Superior temporal gyrus (tissue), 1 donor: ENCODE results near the gene TMEM247.

Experiments used
- DNase-seq: peaks from one replicate; pipeline ENCODE4 v3.0.0-alpha.2; 2016; ENCODE audit errors: extremely low spot score

The TMEM247 gene

DNA sequence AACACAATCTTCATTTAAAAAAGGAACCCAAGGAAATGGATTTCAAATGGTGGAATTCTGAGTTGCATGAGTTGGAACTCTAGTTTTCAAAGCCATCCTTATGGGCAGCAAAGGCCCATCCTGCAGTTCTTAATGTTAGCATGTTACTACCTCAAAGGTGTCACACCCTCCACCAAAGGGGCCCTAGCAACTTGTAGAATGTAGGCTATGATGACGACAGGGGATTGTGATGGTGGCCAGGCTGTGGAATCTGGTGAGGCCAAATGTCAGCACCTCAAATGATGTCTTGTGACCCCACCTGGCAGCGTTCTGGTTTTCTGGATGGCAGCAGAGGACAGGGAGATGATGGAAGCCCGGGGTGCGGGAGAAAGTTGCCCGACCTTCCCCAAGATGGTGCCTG lies at the start of gene TMEM247:
Gene TMEM247 (plus strand): TSS at position 301 of the 400 bp plus-strand sequence.
- no peak for DNase-seq

DNA sequence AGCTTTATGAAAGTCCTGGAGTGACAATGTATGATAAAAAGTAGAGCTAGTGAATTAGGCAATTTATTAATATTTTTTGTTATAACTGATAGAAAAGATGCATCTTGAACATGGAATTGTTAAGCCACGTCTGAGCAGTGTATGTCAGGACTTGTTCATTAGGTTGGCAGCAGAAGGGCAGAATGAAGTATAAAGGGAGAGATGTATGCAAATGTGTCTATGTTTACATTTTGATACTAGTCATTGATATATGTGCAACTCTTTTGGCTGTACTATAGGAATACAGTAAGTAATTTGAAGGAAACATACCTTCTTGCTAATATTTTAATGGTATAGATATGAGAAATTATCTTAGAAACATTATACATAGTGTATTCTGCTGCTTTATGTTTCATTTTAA lies 49.0 kb upstream of the TMEM247 start:
- no peak for DNase-seq

DNA sequence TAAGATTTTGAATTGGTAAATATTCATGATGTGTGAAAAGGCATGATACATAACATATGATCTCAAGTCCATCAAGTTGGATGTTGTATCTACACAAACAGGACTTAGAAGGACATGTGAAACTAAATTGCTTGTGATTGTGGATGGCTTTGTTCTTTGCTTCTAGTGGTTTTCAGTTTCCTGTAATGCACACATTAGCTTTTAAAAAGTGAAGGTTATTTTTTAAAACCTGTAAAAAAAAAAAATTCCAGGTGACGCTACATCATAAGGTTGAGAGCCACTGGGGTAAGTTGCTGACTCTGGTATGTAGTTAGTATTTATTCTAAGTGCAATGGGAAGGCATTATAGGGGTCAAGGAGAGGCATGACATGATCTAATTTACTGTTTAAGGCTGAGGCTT lies 48.4 kb upstream of the TMEM247 start:
- no peak for DNase-seq

DNA sequence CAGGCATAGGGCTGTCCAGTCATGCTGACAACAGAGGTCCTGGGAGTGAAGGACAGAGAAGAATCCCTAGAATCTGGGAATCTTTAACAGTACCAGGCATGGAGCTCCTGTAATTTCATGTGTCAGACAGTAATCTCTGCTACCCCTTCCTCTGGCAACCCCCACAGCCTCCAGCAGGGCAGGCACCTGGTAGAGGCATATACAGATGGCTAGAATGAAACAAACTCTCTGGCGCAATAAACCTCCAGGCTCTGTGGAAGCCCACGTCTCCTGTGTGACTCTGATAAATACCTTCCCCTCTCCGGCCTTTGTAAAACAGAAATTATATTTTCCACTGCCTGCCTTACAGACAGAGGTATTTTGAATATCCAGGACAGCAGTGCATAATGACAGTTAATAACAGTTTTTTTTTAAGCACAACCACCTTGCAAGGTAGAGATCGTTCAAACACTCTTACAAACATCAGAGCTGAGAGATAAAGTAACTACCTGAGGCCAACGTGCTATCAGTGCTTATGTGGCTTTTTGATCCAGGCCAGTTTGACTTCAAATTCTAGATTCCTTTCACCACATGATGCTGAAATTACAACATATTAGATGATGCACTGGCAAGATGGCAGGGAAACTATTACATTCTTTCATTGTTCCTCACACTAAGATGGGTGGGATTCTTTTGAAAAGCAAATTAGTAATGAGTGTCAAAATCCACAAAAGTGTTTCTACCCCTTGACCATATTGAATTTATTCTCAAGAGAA lies 47.7 kb upstream of the TMEM247 start:
- DNase-seq = no peak

DNA sequence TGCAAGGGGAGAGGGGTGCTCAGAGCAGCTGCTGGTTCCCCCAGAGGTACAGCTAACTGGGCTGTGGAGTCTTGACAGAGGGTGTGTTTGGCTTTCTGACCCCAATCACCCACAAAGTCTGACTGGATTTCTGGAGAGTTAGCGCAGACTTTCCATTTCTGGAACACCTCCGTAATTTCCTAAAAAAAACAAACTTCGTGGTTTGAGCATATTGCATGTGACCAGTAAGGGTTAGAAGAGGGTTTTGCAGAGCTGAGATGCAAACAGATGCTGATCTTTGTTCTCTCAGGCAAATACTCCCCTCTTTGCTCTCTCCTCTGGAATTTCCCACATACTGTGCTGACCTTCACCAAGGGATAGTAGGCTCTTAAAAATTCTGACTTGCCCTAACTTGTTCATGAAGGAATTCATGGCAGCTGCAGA lies 44.5 kb upstream of the TMEM247 start:
- DNase-seq = no peak

DNA sequence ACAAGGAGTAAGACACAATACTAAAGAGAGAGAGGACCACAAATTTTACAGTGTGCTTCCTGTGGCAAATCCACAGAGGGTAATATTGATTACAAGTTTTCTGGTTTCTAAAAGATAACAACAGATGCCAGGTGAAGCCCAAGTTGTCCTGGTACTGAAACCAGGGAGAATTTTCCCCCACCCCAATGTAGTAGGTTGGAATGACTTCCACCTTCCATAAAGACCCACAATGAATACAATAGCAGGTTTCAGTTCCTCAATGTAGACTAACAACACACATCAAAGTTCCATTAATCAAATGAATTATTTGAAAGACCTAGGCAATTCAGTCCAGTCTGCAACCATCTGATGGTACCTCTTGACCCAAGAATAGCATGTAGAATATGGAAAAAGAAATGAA lies 44.0 kb upstream of the TMEM247 start:
- DNase-seq = no peak

DNA sequence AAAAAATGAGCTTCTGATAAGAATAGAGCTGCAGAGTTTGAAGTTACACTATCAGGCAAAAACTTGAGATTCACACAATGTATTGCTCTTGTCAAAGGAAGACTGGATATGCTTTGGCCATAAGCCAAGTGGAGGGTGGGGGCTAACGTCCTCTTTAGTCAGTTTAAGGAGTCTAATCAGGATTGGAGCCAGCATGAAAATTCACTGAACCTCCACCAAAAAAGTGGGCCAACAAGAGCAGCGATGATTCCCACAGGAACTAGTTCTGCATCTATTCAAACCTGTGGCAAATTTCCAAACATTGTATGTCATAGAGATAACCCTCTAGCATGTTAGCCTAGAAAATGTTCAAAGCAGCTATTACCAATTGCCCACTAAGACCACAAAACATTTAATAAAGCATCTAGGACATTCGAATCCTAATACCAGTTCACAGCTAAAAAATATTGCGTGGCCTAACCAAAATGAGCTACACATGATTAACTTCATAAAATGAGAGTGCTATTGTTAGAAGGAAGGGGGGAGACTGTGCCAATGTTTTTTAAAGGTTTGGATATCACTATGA lies 43.5 kb upstream of the TMEM247 start:
- no peak for DNase-seq

DNA sequence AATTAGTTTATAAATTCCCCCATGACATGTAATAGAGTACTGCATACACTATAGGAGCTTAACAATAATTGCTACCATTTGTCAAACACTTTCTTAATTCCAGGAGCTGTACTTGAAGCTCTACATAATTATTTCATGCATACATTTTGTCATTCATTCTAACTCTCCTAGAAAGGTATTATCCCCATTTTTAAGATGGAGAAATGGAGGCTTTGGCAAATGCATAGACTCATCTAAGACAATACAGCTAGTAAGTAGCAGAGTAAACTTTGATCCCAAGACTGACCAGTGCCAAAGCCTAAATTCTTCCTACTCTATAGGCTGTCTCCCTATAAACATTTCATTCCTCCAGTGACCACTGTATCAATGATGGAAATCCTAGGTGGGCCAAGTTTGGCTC lies 42.6 kb upstream of the TMEM247 start:
- no peak for DNase-seq

DNA sequence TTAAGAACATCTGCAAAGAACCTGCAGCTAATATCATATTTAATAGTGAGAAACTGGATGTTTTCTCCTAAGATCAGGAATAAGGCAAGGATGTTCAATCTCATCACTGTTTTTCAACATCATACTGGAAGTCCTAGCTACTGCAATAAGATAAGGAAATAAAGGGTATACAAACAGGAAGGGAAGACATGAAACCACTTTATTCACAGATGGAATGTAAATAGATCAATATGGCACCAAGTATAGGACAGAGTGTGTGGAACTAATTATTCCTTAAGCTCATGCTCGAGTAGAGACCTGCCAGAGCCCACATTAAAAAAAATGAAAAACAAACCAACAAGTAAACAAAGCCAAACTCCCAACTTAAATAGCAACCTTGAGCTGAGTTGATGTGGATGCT lies 41.3 kb upstream of the TMEM247 start:
- DNase-seq = no peak

DNA sequence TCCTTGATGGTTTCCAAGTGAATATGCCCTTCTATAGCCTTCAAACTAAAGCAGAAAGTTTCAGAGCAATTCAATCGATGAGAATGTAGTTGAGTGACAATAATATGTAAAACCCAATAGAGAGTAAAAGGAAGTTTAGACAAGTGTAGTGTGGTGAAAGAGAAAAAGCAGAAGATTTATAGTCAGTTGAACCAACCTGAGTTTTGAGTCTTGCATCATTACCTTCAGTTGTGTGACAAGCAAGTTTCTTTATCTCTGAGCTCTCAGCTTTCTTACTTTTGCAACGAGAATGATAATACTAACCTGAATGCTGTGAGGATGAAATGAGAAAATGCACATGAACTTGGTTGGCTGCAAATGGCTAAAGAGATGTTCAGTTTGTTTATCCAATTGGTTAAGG lies 40.6 kb upstream of the TMEM247 start:
- no peak for DNase-seq

DNA sequence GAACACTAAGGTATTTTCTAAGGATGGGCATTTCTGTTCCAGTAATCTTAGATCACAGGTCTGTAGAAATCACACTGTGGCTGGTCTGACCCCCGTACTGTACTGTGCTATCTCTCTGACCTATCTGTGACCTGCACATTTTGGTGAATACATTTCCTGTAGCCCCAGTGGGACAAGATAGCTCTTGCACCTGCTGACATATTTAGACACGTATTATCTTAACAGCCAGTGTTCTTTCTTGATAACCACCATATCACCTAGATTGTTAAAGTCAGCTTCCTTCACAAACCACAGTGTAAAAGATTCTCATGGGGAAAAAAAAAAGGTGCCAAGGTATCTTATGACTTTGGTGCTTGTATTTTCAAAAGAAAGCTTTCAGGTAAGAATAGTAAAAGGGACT lies 39.8 kb upstream of the TMEM247 start:
- DNase-seq = no peak

DNA sequence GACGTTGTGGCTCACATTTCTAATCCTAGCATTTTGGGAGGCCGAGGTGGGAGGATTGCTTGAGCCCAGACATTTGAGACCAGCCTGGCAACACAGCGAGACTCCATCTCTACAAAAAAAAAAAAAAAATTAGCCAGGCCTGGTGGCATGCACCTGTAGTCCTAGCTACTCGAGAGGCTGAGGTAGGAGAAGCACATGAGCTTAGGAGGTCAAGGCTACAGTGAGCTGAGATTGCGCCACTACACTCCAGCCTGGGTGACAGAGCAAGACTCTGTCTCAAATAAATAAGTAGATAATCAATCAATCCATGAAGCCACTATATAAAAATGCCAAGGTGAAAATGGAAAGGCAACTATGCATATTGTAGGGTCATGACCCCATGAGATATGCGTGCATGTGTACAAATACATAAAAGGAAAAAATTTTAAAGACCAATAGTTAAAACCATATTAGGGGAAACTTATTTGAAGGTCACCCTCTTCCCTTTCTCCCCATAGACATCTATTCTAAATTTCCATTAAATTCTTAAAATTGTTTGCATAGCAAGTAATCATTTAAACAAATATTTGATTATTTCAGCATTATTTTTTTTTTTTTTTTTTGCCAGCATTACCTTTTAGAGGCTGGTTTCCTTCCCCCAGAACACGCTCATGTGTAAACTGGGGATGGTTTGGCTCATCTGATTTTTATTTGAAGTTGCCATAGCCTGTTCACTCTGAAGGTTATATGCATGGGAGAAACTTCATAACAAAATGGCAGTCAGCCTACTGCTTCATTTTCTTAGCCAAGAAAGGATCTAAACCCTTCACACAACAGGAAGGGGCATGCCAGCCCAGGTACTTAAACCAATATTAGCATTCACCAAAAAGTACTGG lies 37.3 kb upstream of the TMEM247 start:
- DNase-seq = no peak

DNA sequence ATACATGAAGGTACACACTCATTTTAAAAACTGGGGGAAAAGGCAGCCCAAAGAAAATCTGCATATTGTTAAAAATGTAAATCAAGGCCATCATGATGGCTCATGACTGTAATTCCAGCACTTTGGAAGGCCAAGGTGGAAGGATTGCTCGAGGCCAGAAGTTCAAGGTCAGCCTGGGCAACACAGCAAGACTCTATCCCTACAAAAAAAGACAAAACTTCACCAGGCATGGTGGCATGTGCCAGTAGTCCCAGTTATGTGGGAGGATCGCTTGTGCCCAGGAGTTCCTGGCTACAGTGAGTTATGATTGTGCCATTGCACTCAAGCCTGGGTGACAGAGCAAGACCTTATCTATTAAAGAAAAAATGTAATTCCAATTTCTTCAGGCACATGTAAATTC lies 34.6 kb upstream of the TMEM247 start:
- no peak for DNase-seq

DNA sequence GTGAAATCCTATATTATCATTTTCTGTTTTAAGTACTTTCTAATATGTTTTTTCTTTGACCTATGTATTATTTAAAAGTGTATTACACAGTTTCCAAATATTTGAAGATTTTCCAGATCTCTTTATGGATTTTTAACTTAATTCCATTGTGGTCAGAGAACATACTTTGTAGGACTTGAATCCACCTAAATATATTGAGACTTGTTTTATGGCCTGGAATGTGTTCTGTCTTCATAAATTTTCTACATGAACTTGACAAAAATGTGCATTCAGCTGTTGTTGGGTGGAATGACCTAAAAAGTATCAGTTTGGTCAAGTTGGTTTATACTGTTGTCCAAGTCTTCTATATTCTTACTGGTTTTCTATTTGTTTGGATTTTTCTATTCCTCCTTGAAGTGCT lies 33.8 kb upstream of the TMEM247 start:
- no peak for DNase-seq

DNA sequence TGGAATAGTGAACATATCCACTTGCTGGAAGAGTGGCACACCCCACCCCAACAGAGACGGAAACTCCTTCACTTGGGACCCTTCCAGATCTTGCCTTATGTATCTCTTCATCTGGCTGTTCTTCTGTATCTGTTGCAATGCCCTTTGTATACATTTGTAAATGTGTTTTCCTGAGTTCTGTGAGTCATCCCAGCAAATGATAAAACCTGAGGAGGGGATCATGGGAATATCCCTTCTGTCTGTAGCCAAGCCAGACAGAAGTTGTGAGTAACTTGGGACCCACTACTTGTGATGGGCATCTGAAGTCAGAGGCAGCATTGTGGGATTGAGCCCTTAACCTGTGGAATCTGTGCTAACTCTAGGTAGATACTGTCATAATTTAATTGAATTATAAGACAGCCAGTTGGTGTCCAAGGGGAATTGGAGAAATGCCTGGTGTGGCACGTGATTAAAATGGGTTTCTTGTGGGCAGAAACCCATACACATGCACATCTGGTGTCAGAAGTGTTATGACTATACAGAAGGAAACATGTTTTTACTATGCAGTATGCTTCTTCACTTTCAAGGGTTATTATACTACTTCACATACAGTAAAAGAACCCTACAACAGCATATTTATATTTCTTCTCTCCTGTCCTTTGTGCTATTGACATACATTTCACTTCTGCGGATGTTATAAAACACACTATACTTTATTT lies 32.3 kb upstream of the TMEM247 start:
- no peak for DNase-seq

DNA sequence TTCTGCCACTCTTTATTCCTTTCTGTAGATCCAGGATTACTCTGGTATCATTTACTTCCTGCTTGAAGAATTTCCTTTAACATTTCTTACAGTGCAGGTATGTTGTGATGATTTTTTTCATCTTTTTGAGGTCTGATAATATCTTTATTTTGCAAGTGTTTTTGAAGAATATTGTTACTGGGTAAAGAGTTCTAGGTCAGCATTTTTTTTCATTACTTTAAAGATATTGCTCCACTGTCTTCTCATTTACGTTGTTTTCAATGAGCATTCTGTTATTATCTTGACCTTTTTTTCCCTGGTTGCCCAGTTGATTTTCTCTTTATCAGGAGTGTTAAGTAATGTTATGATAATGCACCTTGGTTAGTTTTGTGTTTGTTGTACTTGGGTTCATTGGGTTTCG lies 31.7 kb upstream of the TMEM247 start:
- DNase-seq = no peak

DNA sequence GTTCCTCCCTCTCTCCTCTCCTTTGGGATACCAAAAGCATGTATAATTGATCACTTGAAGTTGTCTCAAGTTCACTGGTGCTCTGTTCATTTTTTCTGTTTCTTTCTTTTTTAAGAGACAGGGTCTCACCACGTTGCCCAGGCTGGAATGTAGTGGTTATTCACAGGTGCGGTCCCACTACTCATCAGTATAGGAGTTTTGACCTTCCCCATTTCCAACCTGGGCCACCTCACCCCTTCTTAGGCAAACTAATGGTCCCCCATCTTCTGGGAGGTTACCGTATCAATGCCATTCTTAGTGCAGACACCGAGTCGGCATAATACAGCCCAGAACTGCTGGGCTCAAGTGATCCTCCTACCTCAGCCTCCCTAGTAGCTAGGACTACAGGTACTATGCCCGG lies 31.3 kb upstream of the TMEM247 start:
- DNase-seq = no peak

DNA sequence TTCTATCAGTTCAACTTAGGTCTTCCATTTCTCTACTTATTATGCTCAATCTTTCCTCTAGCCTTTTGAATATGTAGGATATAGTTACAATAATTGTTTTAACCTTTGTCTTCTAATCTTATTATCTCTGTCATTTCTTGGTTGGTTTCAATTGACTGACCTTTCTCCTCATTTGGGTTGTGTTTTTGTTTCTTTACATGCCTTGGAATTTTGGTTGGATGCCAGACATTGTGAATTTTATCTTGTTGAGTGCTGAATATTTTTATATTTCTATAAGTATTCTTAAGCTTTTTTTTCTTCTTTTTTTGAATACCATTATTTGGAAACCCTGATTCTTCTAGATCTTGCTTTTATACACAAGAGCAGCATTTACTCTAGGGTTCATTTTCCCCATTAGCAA lies 30.7 kb upstream of the TMEM247 start:
- DNase-seq = no peak

DNA sequence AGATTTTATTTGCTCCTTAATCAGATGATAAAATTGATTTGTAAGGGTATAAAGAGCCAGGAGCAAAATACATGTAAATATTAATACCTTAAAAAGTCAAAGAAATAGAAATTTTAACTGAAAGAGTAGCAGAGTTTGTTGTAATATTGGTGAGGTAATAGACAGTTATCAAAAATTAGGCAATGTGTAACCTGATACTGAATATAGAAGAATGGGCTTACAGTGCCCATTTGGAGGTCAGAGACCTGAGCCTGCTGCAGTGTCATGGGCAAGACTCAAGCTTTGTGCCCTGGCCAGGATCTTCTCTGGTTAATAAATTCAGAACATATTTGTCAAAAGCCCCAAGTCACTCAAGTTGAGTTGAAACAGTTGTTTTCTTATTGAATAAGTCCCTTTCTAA lies 29.7 kb upstream of the TMEM247 start:
- no peak for DNase-seq

DNA sequence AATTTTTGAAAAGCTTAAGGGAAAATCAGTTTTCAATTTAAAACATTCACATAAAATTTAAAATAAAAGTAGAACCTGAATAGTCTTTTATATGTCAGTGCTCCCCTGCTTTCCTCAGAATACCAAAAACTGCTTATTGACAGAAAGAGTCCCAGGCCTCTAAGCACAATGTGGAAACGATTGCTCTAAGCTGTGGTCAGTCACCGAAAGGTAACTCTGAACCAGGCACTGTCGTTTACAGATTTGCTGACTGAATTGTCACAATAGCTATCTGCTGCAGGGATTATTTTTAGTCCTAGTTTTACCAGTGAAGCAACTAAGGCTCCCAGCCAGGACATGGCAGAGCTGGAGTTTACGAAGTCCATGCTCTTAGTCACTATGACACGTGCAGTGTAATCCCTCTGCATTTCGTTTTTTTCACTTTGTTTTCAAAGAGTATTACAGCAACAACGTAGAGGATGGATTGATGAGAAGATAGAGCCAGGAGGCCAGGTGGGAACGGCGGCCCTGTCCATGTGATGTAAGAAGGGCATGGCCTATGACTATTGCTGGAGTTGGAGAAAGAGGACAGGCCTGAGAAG lies 28.1 kb upstream of the TMEM247 start:
- no peak for DNase-seq

DNA sequence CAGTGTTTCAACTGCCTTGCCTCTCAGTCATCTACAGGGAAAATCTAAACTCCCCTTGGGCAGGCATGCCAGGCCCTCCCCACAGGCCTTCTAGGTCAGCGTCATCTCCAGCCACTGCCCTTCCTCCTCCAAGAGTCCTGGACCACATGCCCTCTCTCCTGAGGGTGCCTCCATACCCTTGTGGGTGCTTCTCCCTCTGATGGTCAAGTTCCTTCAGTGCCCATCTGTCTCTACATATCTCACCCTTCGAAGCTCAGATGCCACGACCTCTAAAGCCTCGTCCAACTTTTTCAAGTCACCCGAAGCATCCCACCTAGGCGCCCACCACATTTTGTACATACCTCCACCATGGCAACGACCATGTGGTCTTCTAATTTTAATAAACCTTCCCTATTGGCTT lies 22.6 kb upstream of the TMEM247 start:
- DNase-seq = no peak
